ENCODE measurements around the gene FKBP1A.
"Not testable (repeated sequence)": the region's sequence is repeated elsewhere in the genome, so short reads cannot be mapped to it uniquely, and the experiment has no call there.

The FKBP1A gene

DNA sequence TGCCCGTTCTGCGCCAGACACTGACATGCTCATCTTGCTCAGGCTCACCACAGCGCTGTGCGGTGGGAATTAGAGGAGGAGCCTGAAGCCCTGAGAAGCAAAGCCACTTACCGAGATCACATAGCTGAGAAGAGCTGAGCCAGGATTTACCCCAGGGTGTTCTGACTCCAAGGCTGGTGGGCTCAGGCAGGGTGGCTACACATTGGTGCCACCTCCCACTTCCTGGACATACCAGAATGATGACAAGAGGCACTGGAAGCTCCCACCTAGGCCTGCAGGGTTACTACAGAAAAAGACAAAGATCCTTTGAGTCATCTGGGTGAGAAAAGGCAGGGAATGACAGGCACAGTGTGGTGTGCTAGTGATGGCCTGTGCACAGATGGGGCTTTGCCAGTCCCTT, 24.4 kb upstream of the FKBP1A start:
- DNase-seq = no peak

DNA sequence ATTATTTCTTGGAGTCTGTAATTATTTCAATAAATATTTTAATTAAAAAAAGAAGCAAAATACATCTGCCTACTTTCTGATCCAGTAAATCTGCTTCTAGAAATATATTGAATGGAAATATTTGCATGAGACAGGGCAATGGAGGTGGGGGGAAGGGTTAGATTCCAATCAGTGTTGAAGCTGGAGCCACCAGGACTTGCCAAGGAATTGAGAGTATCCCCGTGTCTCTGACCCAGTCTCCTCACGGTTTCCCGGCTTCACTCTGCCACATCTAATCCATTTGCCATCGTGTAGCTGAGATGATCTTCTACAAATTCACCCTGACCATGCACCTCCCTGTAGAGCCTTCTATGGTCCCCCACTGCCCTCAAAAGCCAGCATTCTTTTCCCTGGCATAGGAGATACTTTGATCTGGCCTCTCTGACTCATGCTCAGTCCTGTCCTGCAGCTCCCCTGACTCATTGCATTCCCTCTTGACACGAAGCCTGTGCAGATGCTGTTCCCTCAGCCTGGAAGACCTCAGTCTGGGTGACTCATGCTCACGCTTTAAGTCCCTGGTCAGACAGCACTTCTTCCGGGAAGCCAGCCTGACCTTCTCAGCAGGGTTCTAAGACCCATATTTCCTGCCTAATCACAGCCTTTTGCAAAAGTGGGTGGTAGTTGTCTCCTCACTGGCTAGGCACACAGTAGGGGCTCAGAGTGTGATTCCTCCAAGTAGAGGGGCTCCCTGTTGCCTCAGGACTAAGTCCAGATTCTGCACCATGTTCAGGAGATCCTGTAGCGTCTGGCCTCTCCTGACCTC, 23.0 kb upstream of the FKBP1A start:
- peak in 2 of 56 donors; percentile 6 to 18 for DNase-seq

DNA sequence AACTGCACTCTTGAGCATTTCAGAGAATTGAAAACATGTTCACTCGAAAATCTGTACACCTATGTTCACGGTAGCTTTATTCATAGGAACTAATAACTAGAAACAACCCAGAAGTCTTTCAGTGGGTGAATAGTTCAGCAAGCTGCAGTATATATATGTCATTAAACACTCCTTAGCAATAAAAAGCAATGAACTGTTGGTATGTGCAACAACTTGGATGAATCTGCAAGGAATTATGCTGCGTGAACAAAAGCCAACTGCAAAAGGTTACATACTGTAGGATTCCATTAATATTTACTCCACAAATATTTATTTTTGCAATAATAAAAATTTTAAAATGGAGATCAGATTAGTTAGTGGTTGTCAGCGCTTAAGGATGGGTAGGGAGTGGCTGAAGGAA, 22.1 kb upstream of the FKBP1A start:
- no peak for DNase-seq

DNA sequence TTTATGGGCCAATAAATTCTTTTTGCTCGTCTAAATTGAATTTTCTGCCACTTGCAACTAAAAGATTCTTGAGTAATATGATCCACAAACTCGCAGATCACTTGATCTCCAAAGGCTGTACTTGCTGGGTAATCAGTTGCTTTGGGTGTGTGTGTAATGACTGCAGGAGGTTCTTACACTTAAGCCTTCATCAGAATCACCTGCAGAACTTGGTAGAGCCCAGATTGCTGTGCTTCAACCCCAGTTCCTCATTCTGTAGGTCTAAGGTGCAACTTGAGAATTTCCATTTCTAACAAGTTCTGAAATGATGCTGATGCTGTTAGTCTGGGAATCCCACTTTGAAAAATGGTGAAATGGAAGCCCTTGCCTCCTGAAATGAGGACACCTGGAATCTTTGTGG, 12.9 kb upstream of the FKBP1A start:
- DNase-seq = no peak

DNA sequence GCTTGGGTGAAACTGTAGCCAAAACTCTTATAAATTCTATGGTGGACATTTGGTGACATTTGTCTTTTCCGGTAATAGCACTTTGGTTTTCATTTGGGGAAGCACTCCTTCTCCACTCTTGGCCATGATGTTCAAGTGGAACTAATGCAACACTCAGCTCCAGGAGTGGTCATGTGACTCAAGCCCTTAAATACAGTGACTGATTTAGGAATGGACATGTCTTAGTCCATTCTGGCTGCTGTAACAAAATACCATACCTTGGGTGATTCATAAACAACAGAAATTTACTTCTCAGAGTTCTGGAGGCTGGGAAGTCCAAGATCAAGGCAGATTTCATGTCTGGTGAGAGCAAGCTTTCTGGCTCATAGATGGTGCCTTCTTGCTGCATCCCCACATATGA, 10.8 kb upstream of the FKBP1A start:
- DNase-seq = no peak

DNA sequence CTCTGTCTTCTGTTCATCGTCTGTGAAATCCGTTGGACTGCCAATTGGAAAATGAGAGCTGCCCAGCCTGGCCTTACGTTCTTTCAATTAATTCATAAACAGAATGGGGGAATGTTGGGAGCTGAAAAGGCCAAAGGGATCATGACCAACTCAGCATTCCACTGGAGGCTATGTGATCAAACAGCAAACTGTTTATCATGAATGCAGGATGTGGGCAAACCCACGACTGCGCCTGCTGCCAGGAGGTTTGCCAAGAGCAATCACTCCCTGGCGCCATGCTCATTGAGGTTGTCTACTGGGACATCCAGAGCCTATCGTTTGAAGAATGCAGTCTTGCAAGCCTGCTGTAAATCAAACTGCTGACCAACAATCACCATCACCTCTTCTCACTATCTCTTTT, 9.3 kb upstream of the FKBP1A start:
- no peak for DNase-seq

DNA sequence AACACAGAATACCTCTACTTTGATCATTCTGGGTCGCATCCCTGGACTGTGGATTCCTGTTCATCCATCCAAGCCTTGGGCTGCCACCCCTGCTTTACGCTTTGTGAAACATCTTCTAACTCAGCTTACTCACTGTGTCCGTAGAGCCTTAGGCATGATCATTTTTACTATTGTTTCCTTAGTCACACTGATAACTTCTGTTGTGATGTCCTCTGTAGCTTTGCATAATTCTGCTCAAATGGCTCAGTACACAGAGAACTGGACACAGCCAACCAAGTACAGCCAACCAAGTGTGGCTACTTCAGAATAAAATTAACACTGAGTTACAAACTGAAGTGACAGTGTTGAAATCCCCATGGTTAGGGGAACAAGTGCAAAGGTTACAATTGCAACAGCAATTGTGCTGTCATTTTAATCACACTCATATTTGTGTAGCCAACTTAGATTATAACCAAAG, 8.6 kb upstream of the FKBP1A start:
- no peak for DNase-seq

DNA sequence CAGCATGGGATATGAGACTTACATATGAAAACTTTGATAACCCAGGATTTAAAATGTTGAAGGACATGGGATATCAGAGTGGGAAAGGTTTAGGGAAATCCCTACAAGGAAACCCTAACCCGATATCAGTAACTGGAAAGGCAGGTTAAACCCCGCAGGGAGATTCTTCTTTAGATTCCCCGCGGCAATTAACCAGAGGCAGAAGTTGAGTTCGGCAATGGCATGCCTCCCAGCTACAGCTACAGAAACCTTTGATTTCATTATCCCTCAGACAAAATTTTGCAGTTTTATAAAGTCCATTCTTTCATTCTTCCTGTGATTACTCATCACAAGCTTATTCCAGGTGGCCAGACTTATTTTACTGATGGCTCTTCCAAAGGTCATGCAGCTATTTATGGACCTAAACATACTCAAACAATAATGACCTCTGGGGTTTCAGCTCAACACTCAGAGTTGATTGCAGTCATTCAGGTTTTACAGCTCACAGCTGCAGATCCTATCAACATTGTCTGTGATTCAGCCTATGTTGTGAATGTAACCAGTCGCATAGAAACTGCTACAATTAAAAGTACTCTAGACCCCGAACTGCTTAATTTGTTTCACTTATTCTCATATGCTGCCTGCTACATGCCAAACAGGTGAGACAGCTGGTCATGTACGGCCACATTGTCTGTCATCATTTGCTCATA, 7.0 kb upstream of the FKBP1A start:
- not testable (repeated sequence) for DNase-seq

DNA sequence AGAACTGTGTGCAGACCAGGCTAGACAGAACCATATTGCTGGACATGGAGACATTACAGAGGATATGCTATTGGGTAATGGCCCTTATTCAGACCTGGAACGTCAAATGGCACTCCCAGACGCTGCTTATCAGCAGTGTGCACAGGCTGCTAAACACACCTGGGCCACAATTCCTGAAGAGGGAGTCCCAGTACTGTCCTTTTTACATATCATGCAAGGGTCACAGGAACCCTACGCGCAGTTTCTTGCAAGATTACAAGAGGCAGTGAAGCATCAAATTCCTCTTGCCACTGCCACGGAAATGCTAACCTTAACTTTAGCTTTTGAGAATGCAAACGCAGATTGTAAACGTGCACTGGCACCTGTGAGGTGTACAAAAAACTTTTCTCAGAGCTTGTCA, 5.3 kb upstream of the FKBP1A start:
- DNase-seq = not testable (repeated sequence)

DNA sequence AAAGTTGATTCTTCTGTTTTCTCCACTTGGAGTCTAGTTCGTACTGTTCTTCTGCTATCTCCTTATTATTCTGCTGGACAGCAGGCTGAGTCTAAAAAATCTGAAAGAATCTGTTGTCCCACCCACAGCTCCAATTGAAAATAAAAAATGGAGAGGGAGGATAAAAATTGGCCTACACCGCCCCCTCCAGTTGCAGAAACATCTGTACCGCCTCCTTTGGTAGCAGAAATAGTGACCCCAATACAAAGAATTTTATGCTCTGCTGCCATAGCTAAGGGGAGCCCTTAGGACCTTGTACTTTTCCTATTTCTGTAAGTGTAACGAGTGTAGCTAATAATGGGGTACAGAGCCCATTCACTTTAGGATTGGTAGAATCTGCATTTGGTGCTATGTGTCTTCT, 4.9 kb upstream of the FKBP1A start:
- DNase-seq = no peak

DNA sequence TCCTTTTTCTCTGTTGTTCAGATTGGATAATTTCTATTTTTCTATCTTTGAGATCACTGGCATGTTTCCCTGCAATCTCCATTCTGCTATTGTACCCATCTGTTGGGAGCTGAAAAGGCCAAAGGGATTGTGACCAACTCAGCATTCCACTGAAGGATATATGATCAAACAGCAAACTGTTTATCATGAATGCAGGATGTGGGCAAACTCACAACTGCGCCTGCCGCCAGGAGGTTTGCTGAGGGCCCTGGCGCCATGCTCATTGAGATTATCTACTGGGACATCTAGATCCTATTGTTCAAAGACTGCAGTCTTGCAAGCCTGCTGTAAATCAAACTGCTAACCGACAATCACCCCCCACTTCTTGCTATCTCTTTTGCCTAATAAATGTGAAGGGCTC, 3.8 kb upstream of the FKBP1A start:
- DNase-seq = no peak

DNA sequence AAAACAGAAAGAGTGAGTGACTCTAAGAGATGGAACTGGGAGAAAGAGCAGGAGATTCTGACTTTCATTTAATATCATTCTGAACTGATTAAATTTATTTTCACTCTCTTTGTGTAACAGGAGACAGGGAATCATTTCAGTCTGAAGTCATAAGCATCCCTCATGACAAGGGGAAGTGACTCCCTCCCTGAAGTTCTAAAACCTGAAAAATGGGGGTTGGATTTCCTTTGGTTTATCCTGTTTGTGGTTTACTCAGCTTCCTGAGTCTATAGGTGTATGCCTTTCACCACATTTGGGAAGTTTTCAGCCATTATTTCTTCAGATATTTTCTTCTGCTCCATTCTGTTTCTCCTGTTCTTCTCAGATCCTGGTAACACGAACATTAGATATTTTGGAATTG, 3.4 kb upstream of the FKBP1A start:
- DNase-seq = no peak

DNA sequence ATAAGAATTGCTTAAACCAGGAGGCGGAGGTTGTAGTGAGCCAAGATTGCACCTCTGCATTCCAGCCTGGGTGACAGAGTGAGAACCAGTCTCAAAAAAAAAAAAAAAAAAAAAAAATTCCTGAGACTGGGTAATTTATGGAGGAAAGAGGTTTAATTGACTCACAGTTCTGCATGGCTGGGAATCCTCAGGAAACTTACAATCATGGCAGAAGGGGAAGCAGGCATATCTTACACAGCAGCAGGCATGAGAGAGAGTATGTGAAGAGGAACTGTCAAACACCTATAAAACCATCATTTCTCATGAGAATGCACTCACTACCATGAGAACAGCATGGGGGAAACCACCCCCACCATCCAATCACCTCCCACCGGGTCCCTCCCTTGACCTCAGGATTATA, 1.8 kb upstream of the FKBP1A start:
- no peak for DNase-seq

DNA sequence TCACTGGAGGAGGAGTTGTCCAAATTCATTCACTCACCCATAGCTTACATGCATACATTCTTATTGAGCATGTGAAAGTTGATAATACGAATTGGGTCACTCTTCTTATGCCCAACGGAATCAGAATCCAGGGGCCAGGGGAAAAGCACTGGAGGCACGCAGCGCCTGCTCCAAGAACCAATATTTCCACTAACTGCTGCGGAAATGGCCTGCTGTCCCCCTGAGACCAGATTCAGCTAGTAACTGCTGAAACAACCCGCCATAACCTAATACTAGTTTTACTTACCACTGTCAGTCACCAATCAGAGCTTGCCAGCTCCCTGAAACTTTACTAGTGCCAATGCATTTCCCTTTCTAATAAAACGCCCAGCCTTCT, 641 bp upstream of the FKBP1A start:
- no peak for DNase-seq

DNA sequence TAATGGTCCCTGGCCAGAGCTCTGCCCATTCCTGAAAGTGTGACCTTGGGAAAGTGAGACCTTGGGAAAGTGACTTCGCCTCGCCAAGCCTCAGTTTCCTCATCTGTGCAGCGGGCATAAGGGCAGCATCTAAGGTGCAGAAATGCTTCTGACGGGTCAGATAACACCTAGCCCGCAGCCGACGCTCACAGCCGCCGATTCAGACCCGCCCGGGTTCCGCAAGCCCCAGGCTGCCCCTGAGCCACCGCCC, 486 bp downstream of the FKBP1A start:
- DNase-seq = no peak

DNA sequence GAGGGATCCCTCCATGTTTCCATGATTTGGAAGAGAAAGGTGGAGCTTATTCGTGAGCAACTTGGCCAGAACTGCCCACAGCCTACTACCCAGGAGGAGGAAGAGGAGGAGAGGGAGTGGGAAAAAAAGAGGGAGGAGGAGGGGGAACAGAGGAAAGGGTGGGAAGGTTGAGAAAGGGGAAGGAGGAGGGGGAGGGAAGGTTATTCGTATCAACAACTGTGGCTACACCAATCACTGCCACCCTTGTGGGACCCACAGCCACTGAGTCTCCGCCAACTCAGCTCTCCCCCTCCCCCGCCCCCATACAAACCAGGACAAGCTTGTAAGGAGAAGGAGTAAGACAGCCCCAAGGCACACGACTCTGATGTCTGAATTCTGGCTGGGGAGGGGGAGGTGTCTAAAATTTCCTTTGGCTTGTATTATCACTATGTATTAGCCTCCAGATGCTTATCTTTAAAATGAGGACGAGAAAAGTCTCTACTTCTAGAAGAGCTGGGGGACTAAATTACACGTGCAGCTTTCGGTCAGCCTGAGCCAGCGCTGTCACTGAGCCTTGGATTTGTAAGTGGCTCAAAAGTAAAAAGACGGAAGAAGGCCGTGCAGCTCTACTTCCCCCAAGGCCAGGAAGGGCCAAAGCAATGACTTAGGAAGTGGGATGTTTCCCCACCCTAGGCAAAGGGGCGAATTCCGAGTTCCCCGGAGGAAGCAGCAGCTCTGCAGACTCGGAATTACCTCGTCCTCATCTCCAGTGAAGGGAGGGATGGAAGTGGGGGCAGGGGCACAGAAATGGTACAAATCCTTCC, 1.0 kb downstream of the FKBP1A start:
- DNase-seq = peak in 2 of 56 donors; percentile 23 to 29

DNA sequence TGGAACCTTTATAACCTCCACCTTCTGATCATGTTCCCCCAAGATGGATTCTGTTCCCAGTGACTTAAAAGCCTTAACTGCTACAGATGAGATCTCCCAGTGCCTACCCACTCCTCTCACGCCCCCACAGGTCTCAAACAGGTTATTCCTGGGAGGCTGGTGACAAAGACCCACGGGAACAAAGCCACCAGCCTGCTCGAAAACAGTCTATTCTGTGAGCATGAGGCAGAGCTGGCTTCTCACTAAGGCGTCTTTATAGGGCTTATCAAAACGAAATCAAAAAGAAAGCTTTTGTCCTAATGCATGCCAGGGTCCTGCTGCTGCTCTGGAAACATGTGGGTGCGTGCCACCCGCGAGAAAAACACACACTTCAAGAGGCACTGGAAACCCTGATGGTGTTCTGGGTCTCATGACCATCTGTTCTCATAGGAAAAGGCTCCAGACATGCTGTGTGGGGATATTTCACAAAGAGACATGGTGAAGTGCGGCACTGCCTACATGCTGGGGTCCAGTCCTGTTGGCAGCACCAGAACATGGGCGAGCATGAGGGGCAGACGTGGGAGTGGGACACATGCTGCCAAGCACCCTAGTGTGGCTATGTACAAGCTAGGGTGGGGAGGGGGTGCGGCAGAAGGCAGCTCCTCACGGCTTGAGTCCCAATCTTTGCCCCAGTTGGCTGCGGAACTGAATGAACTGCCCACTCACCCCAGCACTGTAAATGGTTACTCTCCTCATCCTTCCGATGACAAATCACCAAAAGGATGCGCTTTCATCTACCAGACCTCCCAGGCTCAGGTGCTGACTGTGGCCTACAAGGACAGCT, 2.1 kb downstream of the FKBP1A start:
- DNase-seq = peak in 26 of 56 donors; percentile 4 to 74 (median 40)

DNA sequence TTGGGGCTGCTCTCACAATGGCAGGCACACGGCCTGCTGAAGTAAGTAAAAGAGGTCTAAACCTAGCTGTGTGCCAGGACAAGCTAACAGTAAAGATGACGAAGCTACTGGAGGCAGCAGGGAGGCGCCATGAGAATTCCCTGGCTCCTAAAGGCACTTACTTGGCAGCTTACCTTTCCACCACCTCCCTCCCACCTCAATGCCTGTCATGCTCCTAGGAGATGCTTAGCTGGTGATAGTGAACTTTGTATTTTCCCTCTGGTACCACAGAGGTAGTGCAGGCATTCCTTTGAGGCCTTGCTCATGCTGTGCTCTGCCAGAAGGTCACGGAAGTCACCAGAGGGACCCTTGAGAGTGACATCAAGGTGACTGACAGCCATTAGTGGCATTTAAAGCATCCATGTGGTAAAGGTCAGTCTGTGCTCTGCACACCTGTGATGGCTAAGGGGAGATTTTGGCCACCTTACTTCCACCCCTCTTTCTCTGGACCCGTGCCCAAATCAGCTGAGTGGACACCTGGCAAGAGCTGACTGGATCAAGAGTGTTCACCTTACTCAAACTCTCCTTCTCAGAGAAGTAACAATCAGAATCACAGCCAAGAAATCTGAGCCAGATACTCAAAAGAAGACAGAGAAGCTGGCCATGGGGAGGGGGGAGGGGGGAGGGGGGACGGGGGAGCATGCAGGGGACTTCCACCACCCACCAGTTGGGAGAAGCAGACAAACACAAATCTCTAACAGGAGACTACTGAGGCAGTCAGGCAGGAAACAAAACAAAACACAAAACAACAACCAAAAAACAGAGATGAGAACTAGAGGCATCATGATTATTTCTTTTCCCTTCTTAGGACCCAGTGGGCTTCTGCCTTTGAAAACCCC, 2.9 kb downstream of the FKBP1A start:
- DNase-seq = peak in 22 of 56 donors; percentile 6 to 69 (median 29)

DNA sequence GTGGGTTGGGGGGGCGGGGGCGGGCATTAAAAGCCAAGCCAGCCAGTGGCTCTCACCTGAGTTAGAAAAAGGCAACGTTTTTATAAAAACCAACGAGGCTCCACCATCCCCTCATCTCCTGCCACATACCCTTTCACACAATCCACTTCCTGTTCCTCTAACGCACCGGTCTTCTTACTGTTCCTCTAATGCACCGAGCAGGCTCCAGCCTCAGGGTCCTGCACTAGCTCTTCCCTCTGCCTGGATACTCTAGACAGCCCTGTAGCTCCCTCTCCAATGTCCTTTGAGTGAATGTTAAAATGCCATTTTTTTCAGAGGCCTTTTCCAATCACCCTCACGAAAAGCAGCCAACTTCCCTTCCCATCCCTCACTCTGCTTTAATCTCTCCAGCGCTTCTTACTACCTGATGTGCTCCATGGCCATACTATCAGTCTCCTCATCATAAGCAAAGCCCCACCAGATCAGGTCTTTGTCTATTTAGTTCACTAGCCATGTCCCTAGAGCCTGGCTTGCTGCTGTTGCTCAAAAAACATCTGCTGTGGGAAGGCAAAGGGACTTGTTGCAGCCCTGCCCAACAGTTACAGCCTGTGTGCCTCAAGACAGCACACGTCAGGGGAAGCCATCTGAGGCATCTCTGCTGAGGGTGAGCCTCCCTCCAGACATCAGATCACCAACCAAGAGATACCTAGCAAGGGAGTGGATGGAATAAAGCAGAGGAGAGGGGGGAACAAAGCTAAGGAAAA, 3.9 kb downstream of the FKBP1A start:
- DNase-seq = no peak

DNA sequence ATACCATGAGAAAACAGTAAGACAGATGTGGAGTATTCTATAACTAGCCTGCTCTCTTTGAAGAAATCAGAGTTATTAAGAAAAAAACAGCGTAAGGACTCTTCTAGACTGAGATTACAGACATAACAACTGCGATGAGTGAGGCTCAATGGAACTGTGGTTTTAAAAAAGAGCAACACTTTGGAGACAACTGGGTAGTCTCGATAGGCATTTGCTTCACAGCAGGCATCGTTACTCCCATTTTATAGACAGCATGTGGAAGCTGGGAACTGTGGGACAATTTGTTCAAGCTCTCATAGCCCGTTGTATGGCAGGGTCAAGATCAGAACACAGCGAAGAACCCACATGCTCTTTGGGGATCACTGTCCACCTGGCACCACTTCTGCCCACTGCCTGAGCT, 4.6 kb downstream of the FKBP1A start:
- DNase-seq = no peak
